Smooth muscle cell (in vitro differentiated cells): Measurements from ENCODE around the gene SLC27A4. TPM values are rescaled to one million over a fixed set of nuclear protein-coding genes. Genes with fewer than 3 reads are reported as not detected.
A peak's percentile ranks its signal among the peaks of the same experiment; 100 is the strongest.

Experiments
- DNase-seq: peaks from one replicate; lab custom pipeline; 2025; ENCODE audit not compliant: unreplicated experiment; lab: John Stamatoyannopoulos, UW
- H2AFZ ChIP-seq: fragments of 200-600 bp; sonication (generic); 2 replicates; pipeline ENCODE4 v1.6.0; 2016; ENCODE audit warnings: antibody characterized with exemption, low read depth, mild to moderate bottlenecking
- H3F3A ChIP-seq: fragments of 200-600 bp; sonication (generic); 2 replicates; pipeline ENCODE4 v1.6.0; 2017; ENCODE audit warnings: antibody characterized with exemption, low read depth
- H3K27ac ChIP-seq: fragments of 200-600 bp; sonication (generic); 2 replicates; pipeline ENCODE4 v1.5.1; 2016; ENCODE audit warnings: low read depth, mild to moderate bottlenecking
- H3K27me3 ChIP-seq: fragments of 200-600 bp; sonication (generic); 2 replicates; pipeline ENCODE4 v1.6.1; 2016; ENCODE audit warnings: low read depth, mild to moderate bottlenecking
- H3K36me3 ChIP-seq: fragments of 200-600 bp; sonication (generic); 2 replicates; pipeline ENCODE4 v1.5.1; 2016; ENCODE audit warnings: low read depth
- H3K4me1 ChIP-seq: fragments of 200-600 bp; sonication (generic); 2 replicates; pipeline ENCODE4 v1.5.1; 2016; ENCODE audit warnings: low read depth
- H3K4me2 ChIP-seq: fragments of 200-600 bp; sonication (generic); 2 replicates; pipeline ENCODE4 v1.6.0; 2016; ENCODE audit warnings: mild to moderate bottlenecking
- H3K4me3 ChIP-seq: fragments of 200-600 bp; sonication (generic); 2 replicates; pipeline ENCODE4 v1.5.1; 2016; ENCODE audit warnings: mild to moderate bottlenecking
- H3K79me2 ChIP-seq: fragments of 200-600 bp; sonication (generic); 2 replicates; pipeline ENCODE4 v1.6.0; 2016; ENCODE audit warnings: low read depth, mild to moderate bottlenecking
- H3K9ac ChIP-seq: fragments of 200-600 bp; sonication (generic); 2 replicates; pipeline ENCODE4 v1.6.0; 2016; ENCODE audit warnings: low read depth
- H3K9me3 ChIP-seq: fragments of 200-600 bp; sonication (generic); replicated peaks from 2 replicates; pipeline ENCODE4 v1.5.1; 2016; ENCODE audit warnings: low read depth
- H4K20me1 ChIP-seq: fragments of 200-600 bp; sonication (generic); 2 replicates; pipeline ENCODE4 v1.6.0; 2016; ENCODE audit warnings: low read depth
- WGBS: methylation state at CpG from one replicate; pipeline ENCODE4 v1.1.7; 2016; ENCODE audit warnings: low lambda C conversion rate; 5-methylcytosine and 5-hydroxymethylcytosine counted together
- polyA plus RNA-seq: library from polyadenylated mRNA; unstranded; fragments of >200 nt; fragmentation: Nextera tagmentation; extraction: Ambion mirVana; gene quantifications from 2 replicates; pipeline ENCODE4 v1.2.1, GENCODE V29; 2016
- total RNA-seq: library from RNA; depleted of rRNA; stranded (reverse); fragments of >200 nt; gene quantifications from 2 replicates; pipeline ENCODE4 v1.2.3, GENCODE V29; 2014
- TF ChIP-seq, protein P1 (sequence below): fragments of 200-600 bp; sonication (generic); IDR thresholded peaks from 2 replicates; pipeline ENCODE4 v1.5.1; 2017; ENCODE audit warnings: borderline replicate concordance, mild to moderate bottlenecking, antibody characterized with exemption; ENCODE audit not compliant: insufficient read depth, poor library complexity, severe bottlenecking

Gene SLC27A4
- total and polyA plus RNA-seq, 2 experiments from 2014 or later = 10.3 to 10.4 TPM

DNA sequence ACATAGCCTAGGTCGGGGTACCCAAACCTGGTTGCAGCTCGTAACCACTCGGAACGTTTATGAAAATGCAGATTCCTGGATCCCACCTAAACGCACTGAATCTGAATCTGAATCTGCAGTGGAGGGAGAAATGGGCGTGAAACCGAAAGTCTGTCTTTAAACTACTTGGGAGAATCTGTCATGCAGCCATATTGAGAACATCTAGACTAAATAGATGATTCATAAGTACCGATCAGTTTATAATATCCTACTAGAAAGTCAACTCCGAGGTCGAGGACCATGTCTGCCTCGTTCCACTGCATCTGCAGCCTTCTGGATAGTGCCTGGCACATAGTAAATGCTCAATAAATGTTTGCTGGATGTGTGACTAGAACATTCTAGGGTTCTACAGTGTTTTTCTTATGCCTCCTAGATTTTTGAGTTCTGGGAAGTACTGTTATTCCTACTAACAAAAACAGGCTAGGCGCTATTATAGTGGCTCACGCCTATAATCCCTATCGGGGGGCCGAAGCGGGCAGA lies 17.1 kb upstream of the SLC27A4 start:
- Histone ChIP-seq H4K20me1 (no peaks in the 10 kb centered on the region), H3K4me1 (peaks cover 13% of the 10 kb centered on the region), H3K27me3 (no peaks in the 10 kb centered on the region), H3K4me3 (peak overlapping the region; percentile 74), H3K9ac (peak overlapping the region; percentile 87), H2AFZ (peak overlapping the region; percentile 91), H3K27ac (peak overlapping the region; percentile 86), H3F3A (no peaks in the 10 kb centered on the region), H3K9me3 (no peaks in the 10 kb centered on the region), H3K79me2 (peaks cover 22% of the 10 kb centered on the region), H3K4me2 (peak overlapping the region; percentile 95), H3K36me3 (no peaks in the 10 kb centered on the region)
- 30% methylated on average over 16 of the region's 16 CpGs for WGBS
- TF ChIP-seq, protein P1, sequence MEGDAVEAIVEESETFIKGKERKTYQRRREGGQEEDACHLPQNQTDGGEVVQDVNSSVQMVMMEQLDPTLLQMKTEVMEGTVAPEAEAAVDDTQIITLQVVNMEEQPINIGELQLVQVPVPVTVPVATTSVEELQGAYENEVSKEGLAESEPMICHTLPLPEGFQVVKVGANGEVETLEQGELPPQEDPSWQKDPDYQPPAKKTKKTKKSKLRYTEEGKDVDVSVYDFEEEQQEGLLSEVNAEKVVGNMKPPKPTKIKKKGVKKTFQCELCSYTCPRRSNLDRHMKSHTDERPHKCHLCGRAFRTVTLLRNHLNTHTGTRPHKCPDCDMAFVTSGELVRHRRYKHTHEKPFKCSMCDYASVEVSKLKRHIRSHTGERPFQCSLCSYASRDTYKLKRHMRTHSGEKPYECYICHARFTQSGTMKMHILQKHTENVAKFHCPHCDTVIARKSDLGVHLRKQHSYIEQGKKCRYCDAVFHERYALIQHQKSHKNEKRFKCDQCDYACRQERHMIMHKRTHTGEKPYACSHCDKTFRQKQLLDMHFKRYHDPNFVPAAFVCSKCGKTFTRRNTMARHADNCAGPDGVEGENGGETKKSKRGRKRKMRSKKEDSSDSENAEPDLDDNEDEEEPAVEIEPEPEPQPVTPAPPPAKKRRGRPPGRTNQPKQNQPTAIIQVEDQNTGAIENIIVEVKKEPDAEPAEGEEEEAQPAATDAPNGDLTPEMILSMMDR = no peak
- DNase-seq = no peak

DNA sequence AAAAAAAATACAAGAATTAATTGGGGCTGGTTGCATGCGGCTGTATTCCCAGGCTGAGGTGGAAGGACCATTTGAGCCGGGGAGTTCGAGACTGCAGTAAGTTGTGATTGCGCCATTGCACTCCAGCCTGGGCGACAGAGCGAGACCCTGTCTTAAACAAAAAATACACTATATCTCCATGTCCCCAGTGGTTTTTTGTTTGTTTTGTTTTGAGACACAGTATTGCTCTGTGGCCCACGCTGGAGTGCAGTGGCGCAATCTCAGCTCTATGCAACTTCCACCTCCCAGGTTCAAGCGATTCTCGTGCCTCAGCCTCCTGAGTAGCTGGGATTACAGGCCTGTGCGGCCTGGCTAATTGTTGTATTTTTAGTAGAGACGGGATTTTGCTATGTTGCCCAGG lies 16.5 kb upstream of the SLC27A4 start:
- no peak for DNase-seq
- Histone ChIP-seq H4K20me1 (no peaks in the 10 kb centered on the region), H3K4me3 (peak overlapping the region; percentile 74), H3F3A (no peaks in the 10 kb centered on the region), H3K9me3 (no peaks in the 10 kb centered on the region), H3K4me1 (peaks cover 13% of the 10 kb centered on the region), H3K36me3 (no peaks in the 10 kb centered on the region), H3K27ac (peak overlapping the region; percentile 86), H3K27me3 (no peaks in the 10 kb centered on the region), H3K4me2 (peak overlapping the region; percentile 95), H3K79me2 (peaks cover 22% of the 10 kb centered on the region), H2AFZ (no peak overlapping the region), H3K9ac (peak overlapping the region; percentile 87)
- TF ChIP-seq, protein P1 = no peak
- 85% methylated on average over 12 of the region's 12 CpGs for WGBS

DNA sequence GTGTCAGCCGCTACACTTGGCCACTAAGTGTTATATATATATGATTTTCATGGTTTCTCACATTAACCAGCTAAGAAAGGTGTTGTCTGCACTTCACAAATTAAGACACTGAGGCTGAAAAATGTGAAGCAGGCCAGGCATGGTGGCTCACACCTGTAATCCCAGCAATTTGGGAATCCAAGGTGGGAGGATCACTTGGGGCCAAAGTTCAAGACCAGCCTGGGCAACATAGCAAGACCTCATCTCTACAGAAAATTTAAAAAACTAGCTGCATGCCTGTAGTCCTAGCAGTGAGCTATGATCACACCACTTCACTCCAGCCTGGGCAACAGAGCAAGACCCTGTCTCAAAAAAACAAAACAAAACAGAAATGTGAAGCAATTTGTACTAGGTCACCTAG lies 15.9 kb upstream of the SLC27A4 start:
- no peak overlapping the region for H3K27ac ChIP-seq
- no peaks in the 10 kb centered on the region for H3F3A ChIP-seq
- no peak overlapping the region for H2AFZ ChIP-seq
- H3K9me3 ChIP-seq = no peaks in the 10 kb centered on the region
- H3K27me3 ChIP-seq = no peaks in the 10 kb centered on the region
- 100% methylated on average over 1 of the region's 1 CpG for WGBS
- TF ChIP-seq, protein P1 = no peak
- H3K79me2 ChIP-seq = peaks cover 22% of the 10 kb centered on the region
- no peaks in the 10 kb centered on the region for H3K36me3 ChIP-seq
- peaks cover 13% of the 10 kb centered on the region for H3K4me1 ChIP-seq
- no peak overlapping the region for H3K4me3 ChIP-seq
- H3K4me2 ChIP-seq = no peak overlapping the region
- DNase-seq = no peak
- H3K9ac ChIP-seq = no peak overlapping the region
- no peaks in the 10 kb centered on the region for H4K20me1 ChIP-seq

DNA sequence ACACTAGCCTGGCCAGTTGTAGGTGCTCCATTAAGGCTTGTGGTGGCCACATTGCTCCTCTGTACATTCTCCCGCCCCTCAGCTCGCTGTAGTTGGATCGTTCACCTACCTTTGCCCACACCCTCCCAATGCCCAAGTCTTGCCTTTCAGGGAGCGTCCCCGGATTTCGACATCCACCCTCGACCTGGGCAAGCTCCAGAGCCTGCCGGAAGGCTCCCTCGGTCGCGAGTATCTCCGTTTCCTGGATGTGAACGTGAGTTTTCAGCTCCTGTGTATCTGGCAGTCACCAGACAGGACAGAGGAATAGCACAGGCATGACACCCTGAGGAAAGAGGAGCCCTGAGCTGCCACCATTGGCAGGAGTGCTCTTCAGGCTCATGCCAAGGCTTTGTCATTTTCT lies 14.7 kb upstream of the SLC27A4 start:
- Histone ChIP-seq H3K9me3 (no peaks in the 10 kb centered on the region), H3K36me3 (no peaks in the 10 kb centered on the region), H3K79me2 (peaks cover 22% of the 10 kb centered on the region), H2AFZ (no peak overlapping the region), H3K4me1 (peaks cover 13% of the 10 kb centered on the region), H4K20me1 (no peaks in the 10 kb centered on the region), H3K27ac (no peak overlapping the region), H3F3A (no peaks in the 10 kb centered on the region), H3K4me2 (no peak overlapping the region), H3K27me3 (no peaks in the 10 kb centered on the region), H3K4me3 (no peak overlapping the region), H3K9ac (no peak overlapping the region)
- 98% methylated on average over 13 of the region's 13 CpGs for WGBS
- TF ChIP-seq, protein P1 = no peak
- no peak for DNase-seq
